ENCODE results near the gene ATF4.
"Not testable (repeated sequence)": the region's sequence is repeated elsewhere in the genome, so short reads cannot be mapped to it uniquely, and the experiment has no call there.

ATF4 gene

GRCh38 chr22:39501644-39502108 is 18.7 kb upstream of the ATF4 start:
- TF ChIP-seq POLR2AphosphoS5 (IDR thresholded peaks at IDR 0.05; ENCODE audit: low read depth, low read length), result no peak
- no peak for TF ChIP-seq POLR2A (IDR thresholded peaks at IDR 0.05; ENCODE audit: low read depth, low read length)
- no peak for TF ChIP-seq TAF1 (IDR thresholded peaks at IDR 0.05; ENCODE audit: borderline replicate concordance, low read depth, low read length)
- FAIRE-seq (no peak), DNase-seq (ENCODE audit: insufficient read length) (no peak)

- FAIRE-seq (peak; percentile 99), DNase-seq (ENCODE audit: insufficient read length) (peak; percentile 99)
- peak; percentile 61; the same call in 1 of the 2 replicates for TF ChIP-seq TAF1 (IDR thresholded peaks at IDR 0.05; ENCODE audit: borderline replicate concordance, low read depth, low read length)
- TF ChIP-seq POLR2A (IDR thresholded peaks at IDR 0.05; ENCODE audit: low read depth, low read length), result peak; percentile 85; the same call in 1 of the 2 replicates
- peak; percentile 85 for TF ChIP-seq POLR2AphosphoS5 (IDR thresholded peaks at IDR 0.05; ENCODE audit: low read depth, low read length)
Observed at GRCh38 chr22:39502109-39502788, 18.1 kb upstream of the ATF4 start, which contains the start of gene MIEF1. MIEF1 (plus strand) TSS chr22:39502290; CDS start chr22:39511295, 9,005 bp downstream.

GRCh38 chr22:39502789-39503409 is 17.5 kb upstream of the ATF4 start:
- peak; percentile 67 for FAIRE-seq
- TF ChIP-seq TAF1 (IDR thresholded peaks at IDR 0.05; ENCODE audit: borderline replicate concordance, low read depth, low read length) (no peak), POLR2AphosphoS5 (IDR thresholded peaks at IDR 0.05; ENCODE audit: low read depth, low read length) (no peak), POLR2A (IDR thresholded peaks at IDR 0.05; ENCODE audit: low read depth, low read length) (no peak)
- no peak for DNase-seq (ENCODE audit: insufficient read length)

- DNase-seq (ENCODE audit: insufficient read length), result no peak
- peak; percentile 81 for FAIRE-seq
- TF ChIP-seq POLR2AphosphoS5 (IDR thresholded peaks at IDR 0.05; ENCODE audit: low read depth, low read length) (no peak), TAF1 (IDR thresholded peaks at IDR 0.05; ENCODE audit: borderline replicate concordance, low read depth, low read length) (no peak), POLR2A (IDR thresholded peaks at IDR 0.05; ENCODE audit: low read depth, low read length) (no peak)
Observed at GRCh38 chr22:39503630-39504029, 16.7 kb upstream of the ATF4 start.

- FAIRE-seq (no peak), DNase-seq (ENCODE audit: insufficient read length) (no peak)
- TF ChIP-seq POLR2A (IDR thresholded peaks at IDR 0.05; ENCODE audit: low read depth, low read length), result no peak
- no peak for TF ChIP-seq TAF1 (IDR thresholded peaks at IDR 0.05; ENCODE audit: borderline replicate concordance, low read depth, low read length)
- no peak for TF ChIP-seq POLR2AphosphoS5 (IDR thresholded peaks at IDR 0.05; ENCODE audit: low read depth, low read length)
Observed at GRCh38 chr22:39504071-39504470, 16.3 kb upstream of the ATF4 start.

GRCh38 chr22:39507021-39507420 is 13.3 kb upstream of the ATF4 start:
- not testable (repeated sequence) for DNase-seq (ENCODE audit: insufficient read length); FAIRE-seq

- no peak for TF ChIP-seq POLR2A (IDR thresholded peaks at IDR 0.05; ENCODE audit: low read depth, low read length)
- TF ChIP-seq POLR2AphosphoS5 (IDR thresholded peaks at IDR 0.05; ENCODE audit: low read depth, low read length), result no peak
- no peak for TF ChIP-seq TAF1 (IDR thresholded peaks at IDR 0.05; ENCODE audit: borderline replicate concordance, low read depth, low read length)
- DNase-seq (ENCODE audit: insufficient read length) (no peak), FAIRE-seq (no peak)
Observed at GRCh38 chr22:39508393-39508792, 12.0 kb upstream of the ATF4 start.

- FAIRE-seq (no peak), DNase-seq (ENCODE audit: insufficient read length) (no peak)
- no peak for TF ChIP-seq POLR2AphosphoS5 (IDR thresholded peaks at IDR 0.05; ENCODE audit: low read depth, low read length)
- TF ChIP-seq POLR2A (IDR thresholded peaks at IDR 0.05; ENCODE audit: low read depth, low read length), result no peak
- TF ChIP-seq TAF1 (IDR thresholded peaks at IDR 0.05; ENCODE audit: borderline replicate concordance, low read depth, low read length), result no peak
Observed at GRCh38 chr22:39510529-39511149, 9.7 kb upstream of the ATF4 start.

GRCh38 chr22:39511226-39511625 is 9.1 kb upstream of the ATF4 start:
- no peak for TF ChIP-seq TAF1 (IDR thresholded peaks at IDR 0.05; ENCODE audit: borderline replicate concordance, low read depth, low read length)
- no peak for TF ChIP-seq POLR2AphosphoS5 (IDR thresholded peaks at IDR 0.05; ENCODE audit: low read depth, low read length)
- TF ChIP-seq POLR2A (IDR thresholded peaks at IDR 0.05; ENCODE audit: low read depth, low read length), result no peak
- no peak for DNase-seq (ENCODE audit: insufficient read length)
- no peak for FAIRE-seq

GRCh38 chr22:39512026-39512425 is 8.3 kb upstream of the ATF4 start:
- TF ChIP-seq POLR2AphosphoS5 (IDR thresholded peaks at IDR 0.05; ENCODE audit: low read depth, low read length) (no peak), POLR2A (IDR thresholded peaks at IDR 0.05; ENCODE audit: low read depth, low read length) (no peak)
- no peak for DNase-seq (ENCODE audit: insufficient read length)
- FAIRE-seq, result no peak

- no peak for TF ChIP-seq POLR2A (IDR thresholded peaks at IDR 0.05; ENCODE audit: low read depth, low read length)
- no peak for TF ChIP-seq TAF1 (IDR thresholded peaks at IDR 0.05; ENCODE audit: borderline replicate concordance, low read depth, low read length)
- TF ChIP-seq POLR2AphosphoS5 (IDR thresholded peaks at IDR 0.05; ENCODE audit: low read depth, low read length), result no peak
- no peak for FAIRE-seq
- DNase-seq (ENCODE audit: insufficient read length), result no peak
Observed at GRCh38 chr22:39513791-39514190, 6.6 kb upstream of the ATF4 start.

Data from GM12892 (cell line).